RKO (cell line): ENCODE results near the gene PXT1.
A peak's percentile ranks its signal among the peaks of the same experiment; 100 is the strongest.
"Not testable (repeated sequence)": the region's sequence is repeated elsewhere in the genome, so short reads cannot be mapped to it uniquely, and the experiment has no call there.

Source experiments
- DNase-seq: peaks from one replicate; pipeline ENCODE4 v3.0.0-alpha.2; 2016; ENCODE audit warnings: low spot score

The PXT1 gene

DNA sequence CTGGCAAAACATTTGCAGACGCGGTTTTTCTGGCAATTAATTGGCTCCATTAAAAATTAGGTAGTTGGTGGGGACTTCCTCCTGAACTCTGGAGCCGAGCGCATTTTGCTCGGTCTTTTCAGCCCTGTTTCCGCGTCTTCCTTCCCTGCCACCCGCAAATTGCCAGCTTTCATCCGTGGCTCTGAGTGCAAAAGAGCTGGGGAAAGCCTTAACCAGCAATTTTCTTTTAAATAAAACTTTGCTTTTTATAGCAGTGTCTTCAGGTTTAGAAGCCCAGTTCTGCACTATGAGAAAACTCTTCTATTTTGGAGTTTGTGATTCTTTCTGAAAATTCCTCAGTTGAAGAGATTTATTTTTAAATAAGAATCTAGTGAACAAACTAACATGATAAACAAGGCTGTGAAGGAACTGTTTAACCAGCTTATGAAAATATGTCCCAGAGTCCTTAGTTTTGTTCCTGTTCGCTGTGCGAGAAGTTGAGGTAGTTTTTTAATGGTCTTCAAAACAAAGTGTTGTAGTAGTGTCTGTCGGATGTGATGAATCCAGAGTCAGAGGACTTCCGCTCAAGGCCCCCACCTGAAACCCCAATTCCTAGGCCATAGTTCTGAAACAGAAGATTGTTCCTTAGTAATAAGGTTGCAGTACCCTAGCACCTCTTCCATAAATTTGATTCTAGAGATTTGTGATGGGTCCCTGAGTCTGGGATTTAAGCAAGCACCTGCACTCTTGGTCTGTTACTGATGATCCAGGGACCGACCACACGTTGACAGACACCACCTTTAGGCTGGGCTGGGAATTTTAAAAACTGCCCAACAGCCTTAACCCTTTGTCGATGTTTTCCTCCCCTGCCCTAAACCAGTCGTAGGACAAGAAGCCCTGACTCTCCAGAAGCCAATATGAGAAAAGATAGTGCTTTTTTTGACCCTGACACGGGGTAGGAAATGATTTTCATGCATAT lies 1.1 kb upstream of the PXT1 start:
- peak; percentile 73 for DNase-seq

DNA sequence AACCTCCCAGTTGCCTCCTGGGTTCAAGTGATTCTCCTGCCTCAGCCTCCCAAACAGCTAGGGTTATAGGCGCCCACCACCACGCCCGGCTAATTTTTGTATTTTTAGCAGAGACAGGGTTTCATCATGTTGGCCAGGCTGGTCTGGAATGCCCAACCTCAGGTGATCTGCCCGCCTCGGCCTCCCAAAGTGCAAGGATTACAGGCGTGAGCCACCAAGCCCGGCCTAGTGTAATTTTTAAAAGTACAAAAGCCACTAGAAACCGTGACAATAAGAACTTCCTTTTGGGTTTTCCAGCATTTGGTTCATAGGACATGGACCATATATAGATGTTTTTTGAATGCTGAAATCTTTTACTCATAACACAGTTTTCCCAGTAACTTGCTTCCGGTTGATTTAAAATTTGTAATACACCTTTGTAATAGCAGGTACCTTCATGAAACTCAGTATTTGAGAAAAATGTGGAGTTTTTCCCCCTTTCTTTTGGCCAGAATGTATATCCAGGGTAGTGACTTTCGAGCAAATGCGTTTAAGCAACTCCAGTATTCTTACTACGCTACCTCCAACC lies 467 bp downstream of the PXT1 start:
- DNase-seq: no peak

DNA sequence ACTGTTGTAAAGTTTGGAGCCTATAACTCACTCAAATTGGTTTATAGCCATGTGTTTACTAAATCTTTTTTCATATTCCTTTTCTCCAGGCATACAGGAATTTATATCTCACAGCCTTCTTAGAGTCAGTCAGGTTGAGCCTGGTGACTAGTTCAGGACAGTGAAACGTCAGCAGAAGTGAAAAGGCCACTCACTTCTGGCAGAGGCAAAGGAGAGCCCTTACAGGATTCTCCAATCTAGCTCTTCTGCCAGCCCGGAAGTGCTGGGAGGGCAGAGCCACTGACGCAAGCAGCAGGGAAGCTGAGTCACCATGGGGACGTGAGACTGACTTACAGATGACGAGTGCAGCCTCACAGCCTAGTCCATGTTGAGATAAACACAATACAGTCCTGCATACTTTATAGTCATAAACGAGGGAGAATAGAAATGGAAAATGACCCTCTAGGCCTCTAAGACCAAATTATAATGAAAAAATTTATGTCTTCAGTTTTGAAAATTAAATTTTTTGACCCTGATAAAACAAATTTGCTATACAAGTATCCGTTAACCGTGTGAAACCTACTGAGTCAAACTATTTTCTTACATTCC lies 1.3 kb downstream of the PXT1 start:
- peak; percentile 100 for DNase-seq

DNA sequence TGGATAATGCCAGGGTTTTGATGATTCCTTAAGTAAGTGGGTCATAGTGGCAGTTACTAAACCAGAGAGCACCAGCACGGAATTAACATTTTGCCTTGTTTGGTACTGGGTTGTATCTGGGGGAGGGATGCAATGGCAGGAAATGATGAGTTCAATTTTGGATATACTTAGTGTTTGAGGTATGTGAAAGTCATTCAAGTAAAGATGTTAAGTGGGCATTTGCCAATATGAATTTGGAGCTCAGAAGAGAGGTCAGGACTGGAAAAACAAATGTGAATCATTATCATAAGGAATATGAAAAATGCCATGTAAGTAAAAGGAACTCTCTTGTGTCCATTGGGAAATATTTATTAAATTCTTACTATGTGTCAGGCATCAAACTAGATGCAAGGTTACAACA lies 6.2 kb downstream of the PXT1 start:
- DNase-seq: no peak

DNA sequence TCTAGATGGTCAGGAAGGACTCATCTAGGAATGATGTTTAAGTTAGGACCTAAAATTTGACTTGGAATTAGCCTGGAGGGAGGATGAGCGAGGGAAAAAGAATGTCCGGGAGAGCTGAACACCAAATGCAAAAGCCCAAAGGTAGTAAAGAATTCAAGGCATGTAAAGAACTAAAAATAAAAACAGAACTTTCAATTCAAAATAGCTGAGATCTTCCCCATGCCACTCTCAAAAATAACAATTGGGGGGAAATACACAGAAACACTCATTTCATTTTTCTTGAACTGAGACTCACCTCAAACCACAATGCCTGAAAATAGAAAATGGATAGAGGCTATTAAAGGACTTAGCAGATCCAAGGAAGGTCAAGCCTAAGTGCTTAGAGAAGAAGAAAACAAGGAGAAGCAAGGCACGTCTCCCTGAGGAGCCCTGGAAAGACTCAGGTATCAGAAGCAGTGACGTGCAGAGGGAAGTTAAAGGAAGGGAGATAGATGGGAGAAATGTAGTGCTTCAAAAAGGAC lies 10.4 kb downstream of the PXT1 start:
- DNase-seq: no peak

DNA sequence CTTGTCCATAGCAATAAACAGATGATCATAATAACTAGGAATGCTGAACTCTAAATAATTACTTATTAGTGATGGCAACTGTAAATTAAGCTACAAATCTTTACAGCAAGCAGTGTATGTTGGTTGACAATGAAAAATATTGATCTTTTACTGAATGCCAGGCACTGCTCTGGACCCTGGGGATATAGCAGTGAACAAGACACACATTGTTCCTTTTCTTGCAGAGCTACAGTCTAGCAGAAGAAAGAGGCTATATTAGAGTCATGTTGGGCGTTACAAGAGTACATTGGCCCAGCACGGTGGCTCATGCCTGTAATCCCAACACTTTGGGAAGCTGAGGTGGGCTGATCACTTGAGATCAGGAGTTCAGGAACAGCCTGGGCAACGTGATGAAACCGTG lies 11.5 kb downstream of the PXT1 start:
- no peak for DNase-seq

DNA sequence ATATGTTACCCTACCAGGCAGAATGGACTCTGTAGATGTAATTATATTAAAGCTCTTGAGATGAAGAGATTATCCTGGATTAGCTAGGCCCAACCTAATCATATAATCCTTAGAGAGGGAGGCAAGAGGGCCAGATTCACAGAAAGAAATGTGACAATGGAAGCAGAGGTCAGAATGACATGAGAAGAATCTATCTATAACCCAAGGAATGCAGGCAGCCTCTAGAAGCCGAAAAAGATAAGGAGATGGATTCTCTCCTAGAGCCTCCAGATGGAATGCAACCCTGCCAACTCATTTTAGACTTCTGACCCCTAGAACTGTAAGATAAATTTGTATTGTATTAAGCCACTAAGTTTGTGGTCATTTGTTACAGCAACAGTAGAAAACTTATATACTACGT lies 12.3 kb downstream of the PXT1 start:
- no peak for DNase-seq

DNA sequence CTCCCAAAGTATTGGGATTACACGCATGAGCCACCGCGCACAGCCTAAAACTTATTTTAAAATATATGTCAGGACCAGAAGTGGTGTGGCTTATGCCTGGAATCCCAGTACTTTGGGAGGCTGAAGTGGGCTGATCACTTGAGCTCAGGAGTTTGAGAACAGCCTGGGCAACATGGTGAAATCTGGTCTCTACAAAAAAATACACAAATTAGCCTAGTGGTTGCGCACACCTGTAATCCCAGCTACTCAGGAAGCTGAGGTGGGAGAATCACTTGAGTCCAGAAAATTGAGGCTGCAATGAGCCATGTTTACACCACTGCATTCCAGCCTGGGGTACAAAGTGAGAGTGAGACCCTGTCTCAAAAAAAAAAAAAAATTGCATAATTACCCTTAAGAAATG lies 13.7 kb downstream of the PXT1 start:
- no peak for DNase-seq

DNA sequence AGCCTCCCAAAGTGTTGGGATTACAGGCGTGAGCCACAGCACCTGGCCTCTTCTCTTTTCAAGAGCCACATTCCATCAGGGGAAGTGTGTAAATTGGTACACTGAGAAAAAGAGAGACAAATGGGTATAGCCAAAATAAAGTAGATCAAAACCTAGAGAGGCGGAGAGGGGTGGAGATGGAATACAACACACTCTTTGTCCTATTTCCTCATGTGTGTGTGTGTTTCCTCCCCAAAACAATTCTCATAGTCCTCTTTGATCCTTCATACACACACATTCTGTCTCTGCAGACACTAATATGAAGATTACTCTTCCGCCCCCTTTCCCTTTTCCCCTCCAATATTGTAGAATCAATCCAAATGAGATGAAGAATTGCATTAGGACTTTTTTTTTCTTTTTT lies 16.0 kb downstream of the PXT1 start:
- DNase-seq: no peak

DNA sequence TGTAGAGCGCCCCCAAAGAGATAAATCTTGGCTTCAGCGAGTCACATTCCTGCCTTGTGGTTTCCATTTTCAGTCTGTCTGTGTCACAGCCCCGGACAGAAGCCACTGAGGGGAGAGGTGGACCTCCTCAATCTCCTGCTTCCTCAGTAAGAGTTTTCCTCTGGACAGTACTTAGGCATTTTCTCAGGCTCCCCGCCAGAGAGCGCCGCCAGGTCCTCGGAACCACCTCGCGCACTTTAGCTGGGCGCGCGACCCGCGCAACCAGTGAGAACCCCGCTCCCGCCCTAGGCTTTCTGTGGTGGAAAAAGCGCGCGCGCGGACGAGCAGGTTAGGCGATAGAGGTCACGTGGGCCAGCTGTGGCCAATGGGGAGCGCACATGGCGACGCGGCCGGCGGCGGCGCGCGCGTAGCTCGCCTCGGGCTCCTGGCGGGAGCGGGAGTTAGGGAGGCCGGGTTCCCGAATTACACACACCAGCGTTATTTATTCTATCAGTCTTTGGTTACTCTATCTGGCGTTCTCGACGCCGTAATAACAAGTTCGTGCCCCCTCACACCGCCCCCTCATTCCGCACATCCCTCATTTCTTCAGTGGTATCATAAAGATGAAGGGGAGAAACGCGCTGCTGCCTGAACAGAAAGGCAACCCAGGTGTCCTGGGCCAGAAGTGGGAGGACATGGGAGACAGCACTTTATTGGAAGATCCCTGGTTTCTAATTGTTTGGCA lies 19.4 kb downstream of the PXT1 start:
- peak; percentile 98 for DNase-seq

DNA sequence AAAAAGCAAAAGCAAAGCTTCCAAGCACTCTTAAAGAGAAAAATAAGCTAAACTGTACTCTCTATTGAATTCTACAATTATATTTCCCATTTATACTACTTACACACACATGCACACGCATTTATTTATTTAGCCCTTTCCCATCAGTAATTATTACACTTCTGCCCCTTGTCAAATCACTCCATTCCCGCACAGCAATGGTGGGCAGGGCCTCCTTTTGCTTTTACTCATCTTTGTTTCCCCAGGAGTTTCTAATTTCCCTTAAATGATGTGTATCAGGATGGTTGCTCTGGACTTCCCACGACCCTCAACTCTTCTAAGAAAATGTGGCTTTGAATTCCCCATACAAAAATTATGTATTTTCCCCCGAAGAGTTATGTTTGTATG lies 19.9 kb downstream of the PXT1 start:
- no peak for DNase-seq

DNA sequence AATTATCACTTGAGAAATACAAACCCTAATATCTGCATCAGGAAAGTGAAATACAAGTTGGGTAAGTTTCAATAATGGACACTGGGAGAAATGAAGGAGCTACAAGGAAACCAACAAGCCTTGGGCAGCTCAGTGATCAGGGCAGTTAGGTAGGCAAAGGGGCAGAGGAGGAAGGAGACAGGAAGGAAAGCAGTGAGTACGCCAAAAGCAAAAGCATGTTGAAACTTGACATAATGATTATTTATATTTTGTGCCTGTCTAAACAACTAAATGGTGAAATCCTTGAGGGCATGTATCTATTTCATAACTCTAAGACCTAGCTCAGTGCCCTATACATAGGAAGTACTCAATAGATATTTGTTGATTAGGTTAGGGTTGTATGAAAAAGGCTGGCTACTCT lies 23.3 kb downstream of the PXT1 start:
- DNase-seq: no peak

DNA sequence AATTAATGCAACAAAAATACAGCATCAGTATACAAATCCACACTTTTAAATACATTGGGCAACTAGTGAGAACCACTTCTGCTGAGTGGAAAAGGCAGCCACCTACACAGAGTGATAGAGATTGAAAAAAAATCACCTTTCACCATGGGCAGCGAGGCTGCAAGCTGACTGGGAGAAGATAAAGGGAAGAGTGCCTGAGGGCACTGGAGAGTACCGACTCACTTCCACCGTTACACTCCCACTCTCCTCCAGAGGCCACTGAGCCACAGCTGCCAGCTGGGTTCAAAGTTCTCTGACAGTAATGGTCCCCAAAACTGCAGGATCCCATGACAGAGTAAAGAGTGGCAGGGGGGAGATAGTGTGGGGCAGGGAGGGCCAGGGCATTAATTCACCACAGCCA lies 24.1 kb downstream of the PXT1 start:
- DNase-seq: no peak

DNA sequence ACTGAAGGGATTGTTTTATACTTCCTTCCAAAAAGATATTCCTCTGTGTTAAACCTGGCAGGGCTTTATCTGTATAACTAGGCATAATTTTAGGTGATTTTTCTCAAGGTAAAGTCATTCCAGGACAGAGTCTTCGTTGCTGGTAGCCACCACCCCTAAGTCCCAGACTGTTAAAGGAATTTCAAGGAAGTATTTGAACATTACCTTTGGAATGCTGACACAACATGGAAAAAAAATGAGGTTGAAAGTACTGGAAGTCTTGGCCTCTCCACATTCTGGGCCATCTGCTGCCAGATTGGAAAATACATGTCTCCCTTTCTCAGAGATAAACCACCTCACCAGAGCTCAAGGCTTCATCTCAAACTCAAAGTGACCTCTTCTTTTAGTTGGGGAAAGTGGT lies 28.2 kb downstream of the PXT1 start:
- DNase-seq: no peak

DNA sequence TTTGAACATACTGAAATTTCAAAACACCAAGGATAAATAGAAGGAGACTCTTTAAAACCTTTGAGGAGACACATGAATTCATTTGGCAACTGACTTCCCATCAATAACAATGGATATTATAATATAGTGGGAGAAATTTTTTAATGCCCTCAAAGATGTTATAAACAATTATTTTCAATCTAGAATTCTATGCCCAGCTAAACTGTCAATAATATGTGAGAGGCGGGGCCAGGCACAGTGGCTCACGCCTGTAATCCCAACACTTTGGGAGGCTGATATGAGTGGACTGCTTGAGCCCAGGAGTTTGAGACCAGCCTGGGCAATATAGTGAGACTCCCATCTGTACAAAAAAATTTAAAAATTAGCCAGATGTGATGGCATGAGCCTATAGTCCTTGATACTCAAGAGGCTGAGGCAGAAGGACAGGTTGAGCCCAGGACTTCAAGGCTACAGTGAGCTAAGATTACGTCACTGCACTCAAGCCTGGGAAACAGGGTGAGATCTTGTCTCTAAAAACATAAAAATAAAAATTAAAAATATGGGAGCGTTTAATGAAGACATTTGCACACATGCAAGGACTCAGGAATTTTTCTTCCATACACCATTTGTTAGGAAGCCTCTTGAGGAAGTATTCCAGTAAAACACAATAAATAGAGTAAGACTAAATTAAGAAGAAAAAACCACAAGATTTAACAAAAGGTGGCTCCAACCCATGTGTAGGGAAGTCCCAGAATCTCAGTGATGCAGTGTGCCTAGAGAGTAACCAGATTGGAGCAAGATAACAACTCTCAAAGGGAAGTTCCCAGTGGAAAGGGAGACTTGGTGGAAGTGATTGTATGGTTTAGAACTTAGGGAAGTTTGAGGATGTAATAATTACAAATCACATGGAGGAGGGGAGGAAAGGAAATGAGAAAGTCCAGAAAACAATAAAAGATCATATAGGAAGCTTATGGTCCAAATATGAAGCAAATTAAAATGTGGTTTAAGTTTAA lies 28.9 kb downstream of the PXT1 start:
- DNase-seq: no peak

DNA sequence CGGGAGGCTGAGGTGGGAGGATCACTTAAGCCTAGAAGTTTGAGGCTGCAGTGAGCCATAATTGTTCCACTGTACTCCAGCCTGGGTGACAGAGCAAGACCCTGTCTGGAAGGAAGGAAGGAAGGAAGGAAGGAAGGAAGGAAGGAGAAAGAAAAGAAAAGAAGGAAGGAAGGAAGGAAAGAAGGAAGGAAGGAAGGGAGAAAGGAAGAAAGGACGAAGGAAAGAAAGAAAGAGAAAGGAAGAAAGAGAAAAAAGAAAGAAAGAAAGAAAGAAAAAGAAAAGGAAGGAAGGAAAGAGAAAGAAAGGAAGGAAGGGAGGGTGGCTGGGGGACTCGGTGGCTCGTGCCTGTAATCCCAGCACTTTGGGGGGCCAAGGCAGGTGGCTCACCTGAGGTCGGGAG lies 32.9 kb downstream of the PXT1 start:
- DNase-seq: not testable (repeated sequence)

DNA sequence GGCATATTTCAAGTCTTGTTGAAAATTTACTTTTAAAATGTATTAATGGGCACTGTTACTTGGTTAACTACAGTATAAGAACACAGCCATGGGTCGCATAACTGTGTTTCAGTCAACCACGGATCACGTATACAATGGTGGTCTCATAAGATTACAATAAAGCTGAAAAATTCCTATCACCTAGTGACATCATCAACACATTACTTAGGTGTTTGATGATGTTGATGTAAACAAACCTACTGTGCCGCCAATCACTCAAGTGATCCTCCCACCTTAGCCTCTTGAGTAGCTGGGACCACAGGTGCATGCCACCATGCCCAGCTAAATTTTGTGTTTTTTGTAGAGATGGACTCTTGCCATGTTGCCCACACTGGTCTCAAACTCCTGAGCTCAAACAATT lies 38.5 kb downstream of the PXT1 start:
- DNase-seq: no peak

DNA sequence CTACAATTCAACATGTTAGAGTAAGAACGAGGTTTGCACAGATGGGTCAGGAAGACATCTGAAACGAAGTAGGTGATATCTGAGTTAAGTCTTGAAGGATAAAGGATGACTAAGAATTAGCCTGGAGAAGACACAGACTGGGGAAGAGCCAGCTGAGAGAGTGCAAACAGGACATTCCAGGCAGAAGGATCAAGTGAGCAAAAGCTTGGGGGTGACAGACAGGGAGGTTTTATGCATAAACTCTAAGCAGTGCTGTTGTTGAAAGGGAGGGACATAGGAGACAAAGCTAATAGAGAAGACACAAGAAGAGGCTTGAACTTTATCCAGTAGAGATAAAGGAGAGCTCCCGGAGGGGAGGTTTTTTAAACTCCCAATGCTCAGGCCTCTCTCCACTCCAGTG lies 40.2 kb downstream of the PXT1 start:
- no peak for DNase-seq

DNA sequence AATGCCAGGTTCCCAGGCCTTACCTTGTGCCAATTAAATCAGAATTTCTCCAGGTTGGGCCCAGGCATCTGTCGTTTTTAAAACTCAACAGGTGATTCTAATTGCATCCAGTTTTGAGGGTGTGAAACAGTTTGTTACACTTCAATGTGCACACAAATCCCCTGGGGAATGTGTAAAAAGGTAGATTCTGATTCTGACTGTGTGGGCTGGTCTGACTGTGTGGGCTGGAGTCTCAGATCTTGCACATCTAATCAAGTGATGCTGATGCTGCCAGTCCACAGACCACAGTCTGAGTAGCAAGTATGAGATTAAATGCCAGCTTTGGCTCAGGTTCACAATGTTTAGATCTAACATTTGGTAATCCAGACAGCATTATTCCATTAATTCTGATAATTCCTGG lies 42.7 kb downstream of the PXT1 start:
- no peak for DNase-seq

DNA sequence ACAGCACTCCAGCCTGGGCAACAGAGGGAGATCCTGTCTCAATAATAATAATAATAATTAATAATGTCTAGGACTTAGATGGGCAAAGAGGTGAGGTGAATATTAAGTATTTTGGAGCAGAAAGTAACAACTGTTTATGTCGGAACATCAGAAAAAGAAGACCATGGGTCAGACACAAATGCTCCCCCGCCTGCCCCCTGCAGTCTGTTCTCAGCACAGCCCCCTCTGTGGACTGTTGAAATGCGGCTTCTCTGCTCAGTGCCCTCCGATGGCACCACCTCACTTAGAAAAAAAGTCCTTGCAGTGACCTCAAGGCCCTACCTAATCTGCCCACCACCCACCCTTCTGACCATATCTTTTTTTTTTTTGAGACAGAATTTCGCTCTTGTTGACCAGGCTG lies 50.0 kb downstream of the PXT1 start:
- DNase-seq: no peak

DNA sequence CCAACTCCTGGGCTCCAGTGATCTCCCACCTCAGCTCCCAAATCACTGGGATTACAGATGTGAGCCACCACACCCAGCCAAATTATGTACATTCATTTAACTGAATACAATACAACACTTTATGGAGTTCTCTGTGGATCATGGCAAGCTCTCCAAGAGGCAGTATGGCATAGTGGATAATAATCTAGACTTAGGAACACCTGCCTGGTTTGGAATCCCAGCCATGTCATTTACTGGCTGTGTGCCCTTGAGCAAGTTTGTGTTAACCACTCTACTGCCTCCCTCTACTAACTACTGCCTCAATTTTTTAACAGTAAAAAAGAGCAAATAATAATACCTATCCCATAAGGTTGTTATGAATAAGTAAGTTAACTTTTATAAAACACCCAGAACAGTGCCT lies 53.3 kb downstream of the PXT1 start:
- DNase-seq: no peak
